HL-60/S4 treated with retinoic acid at 250 ng/mL for 4 days and 3 days (cell line): ENCODE data around the gene SNRPA1.
"Not testable (repeated sequence)": the region's sequence is repeated elsewhere in the genome, so short reads cannot be mapped to it uniquely, and the experiment has no call there.

ENCODE experiments used
- in situ Hi-C: fragments of 300-500 bp; cut with MboI; formaldehyde crosslinking; loops from 2 replicates; pipeline ENCODE4 v1.7.0; 2022; ENCODE audit warnings: low sequenced_read_pairs

Gene SNRPA1

DNA sequence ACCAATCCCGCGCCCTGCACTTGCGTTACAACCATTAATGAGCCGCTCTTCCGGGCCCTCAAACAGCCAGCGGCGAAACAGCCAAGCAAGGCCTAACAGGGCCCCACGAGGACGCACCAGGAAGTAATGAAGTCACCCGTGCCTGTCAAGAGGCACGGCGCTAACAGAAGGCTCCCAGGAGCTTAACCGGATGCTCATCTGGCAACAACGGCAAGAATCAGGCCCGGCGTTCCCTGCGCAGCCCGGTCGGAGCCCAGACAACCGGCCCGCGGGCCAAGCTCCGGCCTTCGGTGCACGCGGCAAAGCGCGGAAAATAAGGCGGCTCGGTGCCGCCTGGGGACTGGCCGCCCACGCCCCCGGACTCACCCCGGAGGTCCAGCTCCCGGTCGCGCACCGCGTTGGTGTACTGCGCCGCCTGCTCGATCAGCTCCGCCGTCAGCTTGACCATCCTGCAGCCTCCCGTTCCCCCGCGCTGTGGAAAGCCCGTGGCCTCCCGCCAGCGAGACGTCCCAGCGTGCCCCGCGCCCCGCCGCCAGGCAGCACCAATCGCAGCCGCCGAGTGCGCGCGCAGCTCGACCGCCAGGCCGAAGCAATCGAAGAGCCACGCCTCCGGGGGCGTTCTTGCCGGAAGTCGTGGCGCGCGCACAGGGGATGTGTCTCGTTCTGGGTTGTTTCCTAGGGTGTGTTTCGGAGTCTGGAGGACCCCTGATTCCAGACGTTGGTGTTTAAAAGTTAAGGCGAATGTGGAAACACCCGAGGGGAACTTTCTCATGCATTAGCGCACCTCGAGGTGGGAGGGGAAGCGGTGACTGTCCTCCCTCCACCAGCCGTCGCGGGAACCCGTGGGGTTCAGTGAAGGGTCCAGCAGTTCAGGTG lies at the start of gene SNRPA1:
SNRPA1 (minus strand) TSS at position 518 of the 876 bp plus-strand sequence; CDS start at position 448, 70 bp downstream.
- in situ Hi-C loops = loop anchor here (5.0 kb wide), 1 partner anchor 357 kb away; the partner anchor contains the start of gene TM2D3

- in situ Hi-C loops = no loop called here
Measured at GRCh38 chr15:101342056-101342455, 47.0 kb upstream of the SNRPA1 start.

DNA sequence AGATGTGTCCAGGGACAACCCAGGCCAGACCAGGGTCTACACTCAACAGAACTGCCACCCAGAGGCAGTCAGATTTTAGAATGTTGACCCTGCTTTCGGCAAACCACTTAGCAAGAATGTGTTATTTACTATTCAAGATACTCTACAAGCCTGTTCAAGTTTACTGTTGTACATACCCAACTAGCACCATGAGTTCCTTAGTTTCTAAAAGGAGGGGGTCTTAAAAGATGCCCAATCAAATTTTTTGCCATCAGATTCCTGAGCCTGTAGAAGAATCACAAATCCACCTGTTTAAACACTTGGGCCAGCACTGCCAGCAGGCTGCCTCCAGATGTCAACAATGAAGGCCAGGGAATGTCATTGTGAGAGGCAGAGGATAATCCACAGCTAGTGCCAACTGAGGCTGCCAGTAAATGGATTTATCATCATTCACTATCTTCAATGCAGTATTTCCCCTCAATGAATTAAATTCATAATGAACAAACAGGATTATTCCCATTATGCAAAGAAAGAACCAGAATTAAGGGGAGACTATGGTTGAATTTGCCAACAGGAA lies 43.5 kb upstream of the SNRPA1 start:
- in situ Hi-C loops = no loop called here

DNA sequence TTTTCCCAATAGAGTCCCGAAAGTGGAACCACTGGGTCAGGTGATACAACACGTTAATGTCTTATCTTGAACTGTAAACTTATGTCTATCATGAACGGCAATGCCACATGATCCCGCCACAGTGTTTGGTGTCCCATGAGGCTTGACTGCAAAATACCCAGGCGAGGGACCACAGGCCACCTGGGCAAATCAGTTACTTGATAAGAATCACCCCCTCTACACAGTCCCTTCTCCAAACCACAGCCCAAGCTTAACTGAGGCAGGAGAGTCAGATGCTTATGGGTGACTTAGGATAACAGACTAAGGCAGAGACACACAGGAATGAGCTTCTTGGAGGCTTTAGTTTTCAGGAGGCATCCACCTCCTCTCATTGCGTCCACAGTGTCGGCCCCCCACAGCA lies 42.9 kb upstream of the SNRPA1 start:
- in situ Hi-C loops = no loop called here

DNA sequence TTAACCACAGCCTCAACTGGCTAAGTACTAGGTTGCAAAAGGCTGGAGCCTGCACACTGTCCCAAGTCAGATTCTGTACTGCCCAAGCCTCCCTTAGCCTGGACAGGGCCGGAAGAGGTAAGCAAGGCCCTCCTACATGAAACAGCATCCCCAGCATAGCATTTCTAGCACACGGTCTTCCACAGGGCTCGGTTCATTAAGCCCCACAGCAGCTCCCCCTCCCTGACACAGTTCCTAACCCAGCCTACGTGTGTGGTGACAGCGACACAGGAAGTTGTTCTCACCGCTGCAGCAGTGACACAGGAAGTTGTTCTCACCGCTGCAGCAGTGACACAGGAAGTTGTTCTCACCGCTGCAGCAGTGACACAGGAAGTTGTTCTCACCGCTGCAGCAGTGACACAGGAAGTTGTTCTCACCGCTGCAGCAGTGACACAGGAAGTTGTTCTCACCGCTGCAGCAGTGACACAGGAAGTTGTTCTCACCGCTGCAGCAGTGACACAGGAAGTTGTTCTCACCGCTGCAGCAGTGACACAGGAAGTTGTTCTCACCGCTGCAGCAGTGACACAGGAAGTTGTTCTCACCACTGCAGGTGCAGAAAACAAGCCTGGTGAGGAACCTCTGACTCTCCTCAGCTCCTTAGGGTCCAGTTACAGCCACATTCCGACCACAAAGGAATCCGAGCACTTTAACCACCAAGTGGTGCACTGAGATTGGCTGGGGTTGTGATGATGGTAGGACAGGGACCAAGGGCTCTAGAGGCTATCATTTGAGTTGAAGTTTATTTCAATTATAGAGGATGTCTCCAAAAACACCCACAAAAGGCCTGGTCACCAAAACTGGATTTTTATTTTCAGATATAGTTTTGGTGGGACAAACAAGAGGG lies 39.1 kb upstream of the SNRPA1 start:
- in situ Hi-C loops = not testable (repeated sequence)

DNA sequence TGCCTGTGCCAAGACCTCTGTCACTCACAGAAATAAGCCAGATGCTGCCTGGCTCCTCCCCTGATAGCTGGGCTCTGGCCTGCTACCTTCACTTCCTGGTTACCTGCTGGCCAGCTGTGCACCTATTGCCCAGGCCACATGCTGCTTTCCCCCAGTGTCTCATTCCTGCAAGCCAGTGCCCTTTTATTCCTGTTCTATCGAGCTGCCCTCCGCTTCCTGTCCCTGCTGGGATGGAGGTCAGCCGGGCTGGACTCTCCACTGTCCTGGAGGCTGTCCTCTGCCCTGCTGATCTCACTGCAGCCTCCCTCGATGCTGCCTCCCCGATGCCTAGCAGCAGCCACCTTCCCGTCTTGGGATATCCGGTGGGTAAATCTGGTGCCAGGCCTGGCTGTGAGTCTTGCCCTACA lies 37.0 kb upstream of the SNRPA1 start:
- in situ Hi-C loops = no loop called here

DNA sequence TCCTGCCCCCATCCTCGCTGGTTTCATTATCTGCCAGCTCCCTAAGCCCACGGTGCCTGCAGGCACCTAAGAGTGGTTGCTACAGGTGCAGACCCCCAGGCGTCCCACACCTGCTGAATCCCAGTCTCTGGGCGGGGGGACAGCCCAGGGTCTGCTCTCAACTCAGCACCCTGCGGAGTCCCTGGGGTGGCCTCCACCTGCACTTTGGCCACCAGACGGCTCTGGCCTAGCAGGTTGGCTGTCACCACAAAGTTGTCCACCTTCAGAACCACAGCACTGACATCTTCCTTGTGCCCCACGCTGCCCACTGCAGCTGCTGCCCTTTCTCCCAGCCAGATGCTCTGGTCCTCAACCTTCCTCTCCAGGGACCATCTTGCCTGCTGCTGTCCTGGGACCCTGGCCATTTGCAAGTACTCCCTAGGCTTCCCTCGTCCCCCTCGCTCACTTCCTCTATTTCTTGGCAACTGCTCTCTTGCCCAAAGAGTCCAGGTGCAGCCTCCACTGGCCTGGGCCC lies 34.9 kb upstream of the SNRPA1 start:
- in situ Hi-C loops = no loop called here

GRCh38 chr15:101329309-101329863 lies 34.3 kb upstream of the SNRPA1 start:
- in situ Hi-C loops = no loop called here

DNA sequence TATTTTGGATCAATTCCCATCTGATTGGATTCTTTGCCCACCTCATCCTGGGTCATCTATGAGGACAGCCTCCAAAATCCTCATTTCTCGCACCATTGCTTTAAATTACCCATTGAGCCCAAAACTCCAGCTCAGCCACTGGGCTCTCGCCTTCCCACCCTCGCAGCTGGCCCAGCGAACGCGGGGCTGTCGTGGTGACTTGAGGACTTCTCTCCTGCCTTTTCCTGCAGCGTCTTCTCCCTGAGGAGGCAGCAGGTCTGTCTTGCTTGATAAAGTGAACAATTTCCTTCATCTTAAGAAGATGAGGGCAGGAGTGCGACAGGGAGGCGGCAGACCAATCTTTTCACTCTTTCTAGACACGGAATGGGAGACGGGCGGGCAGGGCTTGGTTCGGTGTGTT lies 33.0 kb upstream of the SNRPA1 start:
- in situ Hi-C loops = no loop called here

GRCh38 chr15:101327147-101327740 lies 32.2 kb upstream of the SNRPA1 start:
- in situ Hi-C loops = no loop called here

GRCh38 chr15:101326462-101327146 lies 31.6 kb upstream of the SNRPA1 start:
- in situ Hi-C loops = no loop called here

DNA sequence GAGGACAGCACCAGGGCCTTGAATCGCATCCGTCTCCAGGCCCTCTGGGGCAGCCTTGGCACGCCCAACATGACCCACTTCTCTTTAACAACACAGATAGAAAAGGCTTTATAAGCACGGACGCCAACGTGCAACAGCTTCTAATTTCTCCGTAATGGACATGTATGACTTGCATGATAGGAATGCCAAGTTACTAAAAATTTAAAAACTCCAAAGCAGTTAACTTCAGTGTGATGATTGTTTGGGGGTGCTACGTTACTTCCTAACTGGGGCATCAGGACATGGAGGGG lies 30.9 kb upstream of the SNRPA1 start:
- in situ Hi-C loops = no loop called here

- in situ Hi-C loops = no loop called here
Measured at GRCh38 chr15:101325263-101326025, 30.4 kb upstream of the SNRPA1 start.

- in situ Hi-C loops = no loop called here
Measured at GRCh38 chr15:101324524-101325177, 29.6 kb upstream of the SNRPA1 start.

DNA sequence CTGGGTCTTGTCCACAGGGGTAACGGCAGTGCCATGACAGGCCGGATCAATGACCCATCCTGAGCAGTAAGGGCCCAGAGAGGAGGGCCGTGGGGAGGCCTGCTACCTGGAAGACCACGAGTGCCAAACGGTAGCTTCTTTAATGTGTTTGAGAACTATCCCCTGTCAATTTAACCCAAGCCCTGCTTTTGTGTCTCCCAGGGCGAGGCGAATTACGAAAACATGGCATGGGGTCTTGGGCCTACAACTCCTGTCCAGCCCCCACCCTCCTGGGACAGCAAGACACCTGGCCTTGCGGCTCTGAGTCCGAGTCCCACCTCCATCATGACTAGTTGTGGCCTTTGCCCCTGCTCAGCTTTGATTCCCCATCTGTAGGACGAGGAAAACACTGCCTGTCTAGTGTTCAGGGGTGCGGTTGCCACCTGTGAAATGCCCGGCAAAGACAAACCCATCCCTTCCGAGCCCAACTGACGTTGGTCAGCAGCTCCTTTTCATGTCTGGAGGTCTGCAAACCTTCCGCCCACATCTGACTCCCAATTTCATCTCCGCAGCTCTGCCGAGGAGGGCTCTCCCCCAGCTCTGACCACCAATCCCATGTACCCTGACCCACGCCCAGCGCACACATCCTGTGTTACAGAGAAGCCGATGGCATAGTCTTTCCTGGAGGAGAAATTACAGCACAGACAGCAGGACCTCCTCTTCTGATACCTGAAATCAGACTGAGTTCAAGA lies 28.9 kb upstream of the SNRPA1 start:
- in situ Hi-C loops = no loop called here

DNA sequence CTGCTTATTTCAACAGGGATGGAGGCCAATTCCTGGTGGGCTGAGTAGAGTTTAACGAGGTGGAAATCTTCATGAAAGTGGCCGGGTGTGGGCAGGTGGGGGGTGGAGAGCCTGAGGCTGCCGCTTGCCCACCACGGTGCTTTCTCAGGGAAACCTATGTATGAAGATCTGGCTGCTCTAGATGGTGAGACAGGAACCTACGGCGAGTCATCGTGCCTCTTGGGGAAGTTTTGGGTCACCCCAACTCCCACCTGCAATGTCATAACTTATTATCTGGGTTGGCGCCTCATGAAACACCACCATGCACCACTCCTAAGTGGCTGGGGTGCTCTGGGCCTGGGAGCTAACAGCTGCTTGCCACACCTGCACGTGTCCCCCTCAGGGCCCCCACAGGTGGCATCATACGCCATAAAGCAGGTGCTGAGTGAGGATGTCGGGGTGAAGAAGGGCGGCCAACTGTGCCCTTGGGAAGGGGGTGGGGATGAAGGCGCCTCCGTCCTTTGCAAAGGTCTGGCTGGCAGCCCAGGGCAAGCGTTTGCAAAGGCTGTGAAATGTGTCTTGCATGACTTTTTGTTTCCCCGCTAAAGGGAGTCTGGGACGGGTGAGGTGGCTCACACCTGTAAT lies 27.9 kb upstream of the SNRPA1 start:
- in situ Hi-C loops = no loop called here

GRCh38 chr15:101322016-101322695 lies 27.1 kb upstream of the SNRPA1 start:
- in situ Hi-C loops = no loop called here
